C4-2B (cell line): ENCODE results near the gene CLCNKB.

ENCODE experiments used
- ZFX ChIP-seq: fragments of 450-650 bp; IDR thresholded peaks from 2 replicates; pipeline ENCODE4 v1.6.1; 2017
- TF ChIP-seq, protein P1 (sequence below): fragments of 450-650 bp; conservative IDR thresholded peaks from 2 replicates; pipeline ENCODE4 v1.5.1; 2017; ENCODE audit warnings: mild to moderate bottlenecking

- TF ChIP-seq, protein P1, sequence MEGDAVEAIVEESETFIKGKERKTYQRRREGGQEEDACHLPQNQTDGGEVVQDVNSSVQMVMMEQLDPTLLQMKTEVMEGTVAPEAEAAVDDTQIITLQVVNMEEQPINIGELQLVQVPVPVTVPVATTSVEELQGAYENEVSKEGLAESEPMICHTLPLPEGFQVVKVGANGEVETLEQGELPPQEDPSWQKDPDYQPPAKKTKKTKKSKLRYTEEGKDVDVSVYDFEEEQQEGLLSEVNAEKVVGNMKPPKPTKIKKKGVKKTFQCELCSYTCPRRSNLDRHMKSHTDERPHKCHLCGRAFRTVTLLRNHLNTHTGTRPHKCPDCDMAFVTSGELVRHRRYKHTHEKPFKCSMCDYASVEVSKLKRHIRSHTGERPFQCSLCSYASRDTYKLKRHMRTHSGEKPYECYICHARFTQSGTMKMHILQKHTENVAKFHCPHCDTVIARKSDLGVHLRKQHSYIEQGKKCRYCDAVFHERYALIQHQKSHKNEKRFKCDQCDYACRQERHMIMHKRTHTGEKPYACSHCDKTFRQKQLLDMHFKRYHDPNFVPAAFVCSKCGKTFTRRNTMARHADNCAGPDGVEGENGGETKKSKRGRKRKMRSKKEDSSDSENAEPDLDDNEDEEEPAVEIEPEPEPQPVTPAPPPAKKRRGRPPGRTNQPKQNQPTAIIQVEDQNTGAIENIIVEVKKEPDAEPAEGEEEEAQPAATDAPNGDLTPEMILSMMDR = no peak
- TF ChIP-seq ZFX = no peak
These were observed 38.0 kb upstream of the CLCNKB start for GRCh38 chr1:16005597-16005996.
